ENCODE results near the gene VTI1A. TPM values are rescaled to one million over a fixed set of nuclear protein-coding genes. Genes with fewer than 3 reads are reported as not detected.

The VTI1A gene
- polyA plus RNA-seq, 1 experiment: 20.4 TPM

- CTCF ChIA-PET: no interaction called here
Observed at GRCh38 chr10:112701211-112701877, 254.3 kb downstream of the VTI1A start.

GRCh38 chr10:112701878-112702255, 254.9 kb downstream of the VTI1A start:
- ChIA-PET CTCF (interaction anchor here (5.2 kb wide), 1 partner anchor 19 kb away, joined by 18 read pairs; no protein-coding TSS in a partner anchor), POLR2A (no interaction called here)
- no peaks in the 10 kb centered on the region for H3K27me3 ChIP-seq (ENCODE audit: control insufficient read depth, insufficient read depth, low read length)

More at GRCh38 chr10:112701211-112701877, 254.3 kb downstream of the VTI1A start:
- no peak for DNase-seq (ENCODE audit: low read depth, low spot score)
- POLR2A ChIA-PET: no interaction called here
- Histone ChIP-seq H3K27ac (ENCODE audit: low read depth, low read length) (no peak overlapping the region), H3K4me3 (ENCODE audit: low read depth, low read length) (no peak overlapping the region), H3K9me3 (ENCODE audit: control insufficient read depth, insufficient read depth, low read length) (no peaks in the 10 kb centered on the region), H3K27me3 (ENCODE audit: control insufficient read depth, insufficient read depth, low read length) (no peaks in the 10 kb centered on the region)
- no peak for TF ChIP-seq CTCF (IDR thresholded peaks at IDR 0.05; ENCODE audit: low read depth, low read length)

GRCh38 chr10:112706577-112706976, 259.6 kb downstream of the VTI1A start:
- Histone ChIP-seq H3K27me3 (ENCODE audit: control insufficient read depth, insufficient read depth, low read length) (no peaks in the 10 kb centered on the region), H3K27ac (ENCODE audit: low read depth, low read length) (no peak overlapping the region), H3K9me3 (ENCODE audit: control insufficient read depth, insufficient read depth, low read length) (no peaks in the 10 kb centered on the region), H3K4me3 (ENCODE audit: low read depth, low read length) (no peak overlapping the region)
- TF ChIP-seq CTCF (IDR thresholded peaks at IDR 0.05; ENCODE audit: low read depth, low read length): no peak
- DNase-seq (ENCODE audit: low read depth, low spot score): no peak
- POLR2A ChIA-PET: no interaction called here
- CTCF ChIA-PET: interaction anchor here (0.5 to 5.2 kb wide), 2 partner anchors 15 to 28 kb away, joined by 3 to 18 read pairs; no protein-coding TSS in a partner anchor

More at GRCh38 chr10:112701878-112702255, 254.9 kb downstream of the VTI1A start:
- Histone ChIP-seq H3K9me3 (ENCODE audit: control insufficient read depth, insufficient read depth, low read length) (no peaks in the 10 kb centered on the region), H3K27ac (ENCODE audit: low read depth, low read length) (no peak overlapping the region), H3K4me3 (ENCODE audit: low read depth, low read length) (no peak overlapping the region)
- DNase-seq (ENCODE audit: low read depth, low spot score): no peak
- no peak for TF ChIP-seq CTCF (IDR thresholded peaks at IDR 0.05; ENCODE audit: low read depth, low read length)

- Histone ChIP-seq H3K9me3 (ENCODE audit: control insufficient read depth, insufficient read depth, low read length) (no peaks in the 10 kb centered on the region), H3K27me3 (ENCODE audit: control insufficient read depth, insufficient read depth, low read length) (no peaks in the 10 kb centered on the region), H3K27ac (ENCODE audit: low read depth, low read length) (no peak overlapping the region), H3K4me3 (ENCODE audit: low read depth, low read length) (no peak overlapping the region)
- POLR2A ChIA-PET: interaction anchor here (1.1 kb wide), 1 partner anchor 11 kb away, joined by 6 read pairs; no protein-coding TSS in a partner anchor
- DNase-seq (ENCODE audit: low read depth, low spot score): no peak
- TF ChIP-seq CTCF (IDR thresholded peaks at IDR 0.05; ENCODE audit: low read depth, low read length): no peak
- CTCF ChIA-PET: interaction anchor here (1.1 to 1.3 kb wide), 3 partner anchors 12 to 676 kb away, joined by 3 to 9 read pairs (median 3); no protein-coding TSS in a partner anchor
Observed at GRCh38 chr10:112708461-112708860, 261.4 kb downstream of the VTI1A start.

- no peak for DNase-seq (ENCODE audit: low read depth, low spot score)
- POLR2A ChIA-PET: no interaction called here
- no peak for TF ChIP-seq CTCF (IDR thresholded peaks at IDR 0.05; ENCODE audit: low read depth, low read length)
- no peak overlapping the region for H3K27ac ChIP-seq (ENCODE audit: low read depth, low read length)
- H3K27me3 ChIP-seq (ENCODE audit: control insufficient read depth, insufficient read depth, low read length): no peaks in the 10 kb centered on the region
- no peak overlapping the region for H3K4me3 ChIP-seq (ENCODE audit: low read depth, low read length)
- no peaks in the 10 kb centered on the region for H3K9me3 ChIP-seq (ENCODE audit: control insufficient read depth, insufficient read depth, low read length)
- CTCF ChIA-PET: interaction anchor here (2.1 kb wide), 1 partner anchor 11 kb away, joined by 18 read pairs; no protein-coding TSS in a partner anchor
Observed at GRCh38 chr10:112710528-112710927, 263.5 kb downstream of the VTI1A start.
